ENCODE measurements around the gene CHD2.

Gene CHD2

GRCh38 chr15:92962914-92963313, 62.8 kb downstream of the CHD2 start:
- DNase-seq (ENCODE audit: low spot score): no peak

GRCh38 chr15:92963794-92964193, 63.7 kb downstream of the CHD2 start:
- no peak for DNase-seq (ENCODE audit: low spot score)

- DNase-seq (ENCODE audit: low spot score): no peak
Measured at GRCh38 chr15:92968926-92969651, 69.0 kb downstream of the CHD2 start.

GRCh38 chr15:92970656-92971055, 70.5 kb downstream of the CHD2 start:
- DNase-seq (ENCODE audit: low spot score): no peak

GRCh38 chr15:92971081-92971480, 71.0 kb downstream of the CHD2 start:
- no peak for DNase-seq (ENCODE audit: low spot score)

GRCh38 chr15:92971713-92972112, 71.6 kb downstream of the CHD2 start:
- DNase-seq (ENCODE audit: low spot score): no peak

- no peak for DNase-seq (ENCODE audit: low spot score)
Measured at GRCh38 chr15:92974183-92974915, 74.2 kb downstream of the CHD2 start.

- DNase-seq (ENCODE audit: low spot score): no peak
Measured at GRCh38 chr15:92979011-92979701, 79.0 kb downstream of the CHD2 start.

GRCh38 chr15:92981333-92981732, 81.2 kb downstream of the CHD2 start:
- no peak for DNase-seq (ENCODE audit: low spot score)

- no peak for DNase-seq (ENCODE audit: low spot score)
Measured at GRCh38 chr15:92984161-92984560, 84.0 kb downstream of the CHD2 start.

GRCh38 chr15:92989470-92989869, 89.3 kb downstream of the CHD2 start:
- no peak for DNase-seq (ENCODE audit: low spot score)

GRCh38 chr15:92990031-92990430, 89.9 kb downstream of the CHD2 start:
- no peak for DNase-seq (ENCODE audit: low spot score)

GRCh38 chr15:92992720-92993119, 92.6 kb downstream of the CHD2 start:
- no peak for DNase-seq (ENCODE audit: low spot score)

GRCh38 chr15:92997821-92998220, 97.7 kb downstream of the CHD2 start:
- DNase-seq (ENCODE audit: low spot score): no peak

GRCh38 chr15:93001156-93001555, 101.0 kb downstream of the CHD2 start:
- no peak for DNase-seq (ENCODE audit: low spot score)

GRCh38 chr15:93001881-93002280, 101.8 kb downstream of the CHD2 start:
- no peak for DNase-seq (ENCODE audit: low spot score)

GRCh38 chr15:93005133-93005532, 105.0 kb downstream of the CHD2 start:
- DNase-seq (ENCODE audit: low spot score): no peak

GRCh38 chr15:93007994-93008393, 107.9 kb downstream of the CHD2 start:
- DNase-seq (ENCODE audit: low spot score): no peak

- no peak for DNase-seq (ENCODE audit: low spot score)
Measured at GRCh38 chr15:93012786-93013185, 112.7 kb downstream of the CHD2 start.

GRCh38 chr15:93017526-93017925, 117.4 kb downstream of the CHD2 start:
- DNase-seq (ENCODE audit: low spot score): no peak

GRCh38 chr15:93018574-93018973, 118.5 kb downstream of the CHD2 start:
- DNase-seq (ENCODE audit: low spot score): no peak

GRCh38 chr15:93019090-93019489, 119.0 kb downstream of the CHD2 start:
- no peak for DNase-seq (ENCODE audit: low spot score)

GRCh38 chr15:93019971-93020370, 119.8 kb downstream of the CHD2 start:
- DNase-seq (ENCODE audit: low spot score): no peak
